HCT116 (cell line): ENCODE data around the gene SBNO2.

Experiments used
- CEBPB ChIP-seq: IDR thresholded peaks from 2 replicates; pipeline ENCODE4 v1.6.1; 2012; ENCODE audit warnings: low read depth
- TF ChIP-seq, protein P1 (sequence below), 3 experiments: fragments of 200-600 bp in 1 of 3; sonication (generic) in 1 of 3; IDR thresholded peaks in 2 of 3; conservative IDR thresholded peaks in 1 of 3; 2 replicates each; pipeline ENCODE4 v1.5.1; 2012 to 2017; ENCODE audit warnings: low read depth in 2 of 3, low read length in 2 of 3, antibody characterized with exemption in 1 of 3, borderline replicate concordance in 1 of 3, control low read depth in 1 of 3, mild to moderate bottlenecking in 1 of 3, mixed read lengths in 1 of 3, mixed run types in 1 of 3, moderate library complexity in 1 of 3; ENCODE audit not compliant: insufficient read depth in 1 of 3

- TF ChIP-seq, protein P1, sequence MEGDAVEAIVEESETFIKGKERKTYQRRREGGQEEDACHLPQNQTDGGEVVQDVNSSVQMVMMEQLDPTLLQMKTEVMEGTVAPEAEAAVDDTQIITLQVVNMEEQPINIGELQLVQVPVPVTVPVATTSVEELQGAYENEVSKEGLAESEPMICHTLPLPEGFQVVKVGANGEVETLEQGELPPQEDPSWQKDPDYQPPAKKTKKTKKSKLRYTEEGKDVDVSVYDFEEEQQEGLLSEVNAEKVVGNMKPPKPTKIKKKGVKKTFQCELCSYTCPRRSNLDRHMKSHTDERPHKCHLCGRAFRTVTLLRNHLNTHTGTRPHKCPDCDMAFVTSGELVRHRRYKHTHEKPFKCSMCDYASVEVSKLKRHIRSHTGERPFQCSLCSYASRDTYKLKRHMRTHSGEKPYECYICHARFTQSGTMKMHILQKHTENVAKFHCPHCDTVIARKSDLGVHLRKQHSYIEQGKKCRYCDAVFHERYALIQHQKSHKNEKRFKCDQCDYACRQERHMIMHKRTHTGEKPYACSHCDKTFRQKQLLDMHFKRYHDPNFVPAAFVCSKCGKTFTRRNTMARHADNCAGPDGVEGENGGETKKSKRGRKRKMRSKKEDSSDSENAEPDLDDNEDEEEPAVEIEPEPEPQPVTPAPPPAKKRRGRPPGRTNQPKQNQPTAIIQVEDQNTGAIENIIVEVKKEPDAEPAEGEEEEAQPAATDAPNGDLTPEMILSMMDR (IDR thresholded peaks at IDR 0.05 in 2 of 3, conservative IDR thresholded peaks at IDR 0.05 in 1 of 3; ENCODE audit: borderline replicate concordance in 1 of 3, insufficient read depth in 1 of 3, low read depth in 2 of 3, low read length in 2 of 3), result no peak
- no peak for TF ChIP-seq CEBPB
These were observed 17.7 kb downstream of the SBNO2 start for GRCh38 chr19:1156305-1156801.
